Muscle layer of colon (tissue), 2 donors: ENCODE results near the gene CALML4.
"Not testable (repeated sequence)": the region's sequence is repeated elsewhere in the genome, so short reads cannot be mapped to it uniquely, and the experiment has no call there.

Experiments
- H3K27ac ChIP-seq: one replicate; pipeline ENCODE4 v1.7.0; 2013; ENCODE audit warnings: low read depth, mild to moderate bottlenecking, low read length, moderate library complexity
- H3K27me3 ChIP-seq, 2 donors: one replicate each; pipeline ENCODE4 v1.7.0; 2013; ENCODE audit warnings: low read length in 2 of 2, mild to moderate bottlenecking in 2 of 2; ENCODE audit not compliant: insufficient read depth in 2 of 2, control insufficient read depth in 1 of 2
- H3K36me3 ChIP-seq: one replicate; pipeline ENCODE4 v1.7.0; 2013; ENCODE audit warnings: mild to moderate bottlenecking, low read length; ENCODE audit not compliant: insufficient read depth
- H3K4me1 ChIP-seq: one replicate; pipeline ENCODE4 v1.7.0; 2013; ENCODE audit warnings: mild to moderate bottlenecking, low read length; ENCODE audit not compliant: insufficient read depth
- H3K4me3 ChIP-seq, 2 donors: one replicate each; pipeline ENCODE4 v1.7.0; 2013; ENCODE audit warnings: low read length in 2 of 2, low read depth in 1 of 2, mild to moderate bottlenecking in 1 of 2, moderate library complexity in 1 of 2
- H3K9ac ChIP-seq: one replicate; pipeline ENCODE4 v1.7.0; 2013; ENCODE audit warnings: low read length
- H3K9me3 ChIP-seq: one replicate; pipeline ENCODE4 v1.7.0; 2013; ENCODE audit warnings: mild to moderate bottlenecking, low read length
- donor health status: abdominal sarcoma.
- donor health status: Adenocarcinoma of cecum.

The CALML4 gene

GRCh38 chr15:68177742-68178141, 27.4 kb downstream of the CALML4 start:
- no peaks in the 10 kb centered on the region for H3K27me3 ChIP-seq
- no peak overlapping the region for H3K9ac ChIP-seq
- H3K4me1 ChIP-seq: peaks cover 12% of the 10 kb centered on the region
- peak overlapping the region; percentile 16 for H3K27ac ChIP-seq
- H3K4me3 ChIP-seq: no peak overlapping the region
- H3K9me3 ChIP-seq: no peaks in the 10 kb centered on the region
- peaks cover 47% of the 10 kb centered on the region for H3K36me3 ChIP-seq

DNA sequence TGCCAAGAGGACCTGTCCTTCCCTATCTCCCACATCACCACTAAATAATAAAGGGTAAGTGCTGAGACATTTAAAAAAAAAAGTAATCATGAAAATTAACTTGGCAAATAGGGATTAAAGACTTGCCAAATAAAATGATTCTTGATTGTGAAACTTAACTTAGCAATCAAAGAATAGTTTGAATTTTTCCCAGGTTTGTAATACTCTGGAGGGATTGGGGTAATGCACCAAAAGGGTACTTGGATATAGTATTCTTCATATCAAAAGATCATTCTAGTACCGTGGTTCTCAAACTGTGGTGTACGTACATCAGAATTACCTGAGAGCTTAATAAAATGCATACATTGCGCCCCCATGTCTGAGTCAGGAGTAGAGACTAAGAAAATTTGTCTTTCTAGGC, 28.5 kb downstream of the CALML4 start:
- peaks cover 12% of the 10 kb centered on the region for H3K4me1 ChIP-seq
- no peak overlapping the region for H3K27ac ChIP-seq
- no peak overlapping the region for H3K4me3 ChIP-seq
- H3K9me3 ChIP-seq: no peaks in the 10 kb centered on the region
- peaks cover 44% of the 10 kb centered on the region for H3K36me3 ChIP-seq
- H3K27me3 ChIP-seq: no peaks in the 10 kb centered on the region
- H3K9ac ChIP-seq: no peak overlapping the region

DNA sequence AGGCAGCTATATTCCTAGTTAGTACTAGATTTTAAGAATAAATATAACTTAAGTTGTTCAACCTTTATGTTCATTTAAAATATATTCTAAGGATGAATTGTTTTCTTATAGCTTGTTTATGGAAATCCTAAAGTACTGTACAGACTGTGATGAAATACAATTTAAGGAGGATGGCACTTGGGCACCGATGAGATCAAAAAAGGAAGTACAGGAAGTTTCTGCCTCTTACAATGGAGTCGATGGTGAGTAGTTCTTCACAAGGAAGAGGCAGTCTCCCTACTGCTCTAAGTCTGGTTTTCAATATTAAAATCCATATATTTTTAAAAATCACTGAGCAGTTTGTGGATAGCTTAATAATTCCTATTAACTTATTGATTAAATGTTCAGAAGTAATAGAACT, 29.6 kb downstream of the CALML4 start:
- no peak overlapping the region for H3K4me3 ChIP-seq
- no peak overlapping the region for H3K27ac ChIP-seq
- no peaks in the 10 kb centered on the region for H3K9me3 ChIP-seq
- no peaks in the 10 kb centered on the region for H3K27me3 ChIP-seq
- peaks cover 12% of the 10 kb centered on the region for H3K4me1 ChIP-seq
- H3K36me3 ChIP-seq: peaks cover 34% of the 10 kb centered on the region
- H3K9ac ChIP-seq: no peak overlapping the region

GRCh38 chr15:68173119-68173518, 32.0 kb downstream of the CALML4 start:
- no peaks in the 10 kb centered on the region for H3K9me3 ChIP-seq
- no peak overlapping the region for H3K4me3 ChIP-seq
- no peak overlapping the region for H3K9ac ChIP-seq
- H3K27ac ChIP-seq: no peak overlapping the region
- peaks cover 28% of the 10 kb centered on the region for H3K36me3 ChIP-seq
- H3K27me3 ChIP-seq: no peaks in the 10 kb centered on the region
- H3K4me1 ChIP-seq: peaks cover 8% of the 10 kb centered on the region

DNA sequence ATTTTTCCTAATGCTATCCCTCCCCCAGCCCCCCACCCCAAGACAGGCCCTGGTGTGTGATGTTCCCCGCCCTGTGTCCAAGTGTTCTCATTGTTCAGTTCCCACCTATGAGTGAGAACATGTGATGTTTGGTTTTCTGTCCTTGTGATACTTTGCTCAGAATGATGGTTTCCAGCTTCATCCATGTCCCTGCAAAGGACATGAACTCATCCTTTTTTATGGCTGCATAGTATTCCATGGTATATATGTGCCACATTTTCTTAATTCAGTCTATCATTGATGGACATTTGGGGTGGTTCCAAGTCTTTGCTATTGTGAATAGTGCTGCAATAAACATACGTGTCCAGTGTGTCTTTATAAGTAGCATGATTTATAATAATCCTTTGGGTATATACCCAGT, 33.1 kb downstream of the CALML4 start:
- H3K9ac ChIP-seq, H3K9me3 ChIP-seq, H3K27me3 ChIP-seq, H3K4me1 ChIP-seq, H3K27ac ChIP-seq, H3K4me3 ChIP-seq: not testable (repeated sequence)
- H3K36me3 ChIP-seq: peaks cover 17% of the 10 kb centered on the region

DNA sequence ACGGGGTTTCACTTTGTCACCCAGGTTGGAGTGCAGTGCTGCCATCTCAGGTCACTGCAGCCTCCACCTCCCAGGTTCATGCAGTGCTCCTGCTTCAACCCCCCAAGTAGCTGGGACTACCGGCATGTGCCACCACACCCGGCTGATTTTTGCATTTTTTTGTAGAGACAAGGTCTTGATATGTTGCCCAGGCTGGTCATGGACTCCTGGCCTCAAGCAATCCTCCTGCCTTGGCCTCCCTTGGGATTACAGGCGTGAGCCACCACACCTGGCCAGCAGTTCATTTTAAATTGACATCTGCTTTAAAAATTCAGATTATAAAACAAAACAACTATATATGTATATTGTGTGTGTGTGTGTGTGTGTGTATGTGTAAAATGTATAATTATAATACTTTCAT, 38.3 kb downstream of the CALML4 start:
- H3K36me3 ChIP-seq: peaks cover 8% of the 10 kb centered on the region
- H3K27ac ChIP-seq: no peak overlapping the region
- H3K27me3 ChIP-seq: no peaks in the 10 kb centered on the region
- H3K9ac ChIP-seq: no peak overlapping the region
- no peaks in the 10 kb centered on the region for H3K9me3 ChIP-seq
- H3K4me3 ChIP-seq: no peak overlapping the region
- no peaks in the 10 kb centered on the region for H3K4me1 ChIP-seq

- Histone ChIP-seq H3K9me3 (no peaks in the 10 kb centered on the region), H3K27me3 (no peaks in the 10 kb centered on the region), H3K9ac (no peak overlapping the region), H3K27ac (no peak overlapping the region), H3K4me3 (no peak overlapping the region), H3K4me1 (peaks cover 7% of the 10 kb centered on the region), H3K36me3 (peaks cover 15% of the 10 kb centered on the region)
Observed at GRCh38 chr15:68163191-68163590, 41.9 kb downstream of the CALML4 start.

DNA sequence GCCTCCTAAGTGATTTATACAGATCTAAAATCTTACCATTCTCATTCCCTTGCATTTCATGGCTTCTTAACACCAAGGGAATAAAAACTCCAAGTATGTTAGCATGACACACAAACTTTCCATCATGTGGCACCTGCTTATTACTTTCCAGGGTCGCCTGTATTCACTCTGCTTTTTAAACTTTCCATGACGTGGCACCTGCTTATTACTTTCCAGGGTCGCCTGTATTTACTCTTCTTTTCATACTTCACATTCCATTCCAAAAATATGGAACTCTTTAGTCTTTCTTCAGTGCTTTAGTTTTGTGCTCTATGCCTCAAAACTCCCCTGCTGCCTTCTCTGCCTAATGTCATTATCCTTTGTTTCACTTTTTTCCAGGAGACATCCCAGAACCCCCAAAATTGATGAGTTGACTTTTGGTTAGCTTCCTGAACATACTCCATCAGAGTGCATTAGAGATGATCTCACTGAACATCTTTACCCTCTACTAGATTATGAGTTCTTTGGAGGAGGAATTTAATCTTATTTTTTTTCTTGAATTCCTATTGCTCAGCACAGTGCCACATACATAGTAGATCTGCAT, 47.0 kb downstream of the CALML4 start:
- Histone ChIP-seq H3K9me3 (no peaks in the 10 kb centered on the region), H3K36me3 (peaks cover 38% of the 10 kb centered on the region), H3K27ac (no peak overlapping the region), H3K4me1 (peaks cover 25% of the 10 kb centered on the region), H3K4me3 (no peak overlapping the region), H3K27me3 (no peaks in the 10 kb centered on the region), H3K9ac (no peak overlapping the region)

DNA sequence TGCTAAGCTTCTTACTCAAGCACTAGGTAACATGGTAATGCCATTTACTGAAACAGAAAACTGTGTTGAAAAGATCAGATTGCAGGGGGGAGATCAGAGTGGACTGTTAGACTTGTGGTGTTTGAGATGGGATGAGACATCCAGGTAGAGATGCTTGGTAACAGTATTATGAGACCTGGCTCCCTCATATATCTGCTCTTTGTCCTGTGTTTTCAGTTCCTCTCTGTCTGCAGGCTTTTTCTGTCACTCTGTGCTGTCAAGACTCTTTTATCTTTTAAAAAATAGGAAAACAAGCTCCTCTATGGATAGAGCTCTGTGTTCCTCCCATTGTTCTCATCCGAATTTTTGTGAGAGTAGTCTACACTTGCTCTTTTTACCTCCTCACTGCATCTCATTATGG, 48.1 kb downstream of the CALML4 start:
- Histone ChIP-seq H3K4me3 (no peak overlapping the region), H3K9me3 (no peaks in the 10 kb centered on the region), H3K4me1 (peaks cover 25% of the 10 kb centered on the region), H3K27ac (no peak overlapping the region), H3K9ac (no peak overlapping the region), H3K36me3 (peaks cover 32% of the 10 kb centered on the region), H3K27me3 (no peaks in the 10 kb centered on the region)

- H3K36me3 ChIP-seq: peaks cover 24% of the 10 kb centered on the region
Observed at GRCh38 chr15:68154923-68155559, 50.1 kb downstream of the CALML4 start.

GRCh38 chr15:68152342-68152741, 52.8 kb downstream of the CALML4 start:
- peaks cover 21% of the 10 kb centered on the region for H3K36me3 ChIP-seq
- H3K27me3 ChIP-seq: no peaks in the 10 kb centered on the region
- H3K9ac ChIP-seq: no peak overlapping the region
- no peaks in the 10 kb centered on the region for H3K9me3 ChIP-seq
- H3K4me1 ChIP-seq: peaks cover 13% of the 10 kb centered on the region
- H3K27ac ChIP-seq: no peak overlapping the region
- no peak overlapping the region for H3K4me3 ChIP-seq

More at GRCh38 chr15:68154923-68155559, 50.1 kb downstream of the CALML4 start:
- Histone ChIP-seq H3K27me3 (no peaks in the 10 kb centered on the region), H3K9ac (no peak overlapping the region), H3K4me1 (peaks cover 25% of the 10 kb centered on the region), H3K27ac (no peak overlapping the region), H3K9me3 (no peaks in the 10 kb centered on the region), H3K4me3 (no peak overlapping the region)

DNA sequence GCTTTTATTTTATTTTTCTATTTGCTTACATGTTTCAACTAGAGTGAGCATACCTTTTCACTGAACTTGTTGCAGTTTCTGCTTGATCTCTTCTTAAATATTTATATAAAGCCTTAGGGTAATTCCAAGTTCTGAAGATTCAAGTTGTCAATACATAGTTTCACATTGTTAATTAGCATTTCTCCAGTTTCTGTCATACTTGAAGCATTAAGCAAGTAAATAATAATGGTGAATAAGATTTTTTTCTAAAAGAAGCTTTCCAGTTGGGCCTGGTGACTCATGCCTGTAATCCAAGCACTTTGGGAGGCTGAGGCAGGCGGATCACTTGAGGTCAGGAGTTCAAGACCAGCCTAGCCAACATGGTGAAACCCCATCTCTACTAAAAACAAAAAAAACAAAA, 53.9 kb downstream of the CALML4 start:
- no peak overlapping the region for H3K9ac ChIP-seq
- no peaks in the 10 kb centered on the region for H3K9me3 ChIP-seq
- peaks cover 22% of the 10 kb centered on the region for H3K36me3 ChIP-seq
- no peaks in the 10 kb centered on the region for H3K27me3 ChIP-seq
- H3K4me3 ChIP-seq: no peak overlapping the region
- H3K27ac ChIP-seq: no peak overlapping the region
- peaks cover 13% of the 10 kb centered on the region for H3K4me1 ChIP-seq
